ENCODE measurements around the gene SBNO2.

Gene SBNO2

GRCh38 chr19:1058112-1058511 is 116.0 kb downstream of the SBNO2 start:
- no peak overlapping the region for H3K4me3 ChIP-seq (ENCODE audit: low read depth, low read length)
- no peak for TF ChIP-seq CTCF (IDR thresholded peaks at IDR 0.05; ENCODE audit: control insufficient read depth, extremely low read depth, insufficient read depth)
- no peak for DNase-seq (ENCODE audit: low read depth)

All from LNCaP clone FGC (cell line).